Measurements from ENCODE around the gene TMEM106C. TPM values are rescaled to one million over a fixed set of nuclear protein-coding genes. Genes with fewer than 3 reads are reported as not detected.

TMEM106C gene
- total RNA-seq, 1 donor from 2014 or later, result 31.3 TPM

DNA sequence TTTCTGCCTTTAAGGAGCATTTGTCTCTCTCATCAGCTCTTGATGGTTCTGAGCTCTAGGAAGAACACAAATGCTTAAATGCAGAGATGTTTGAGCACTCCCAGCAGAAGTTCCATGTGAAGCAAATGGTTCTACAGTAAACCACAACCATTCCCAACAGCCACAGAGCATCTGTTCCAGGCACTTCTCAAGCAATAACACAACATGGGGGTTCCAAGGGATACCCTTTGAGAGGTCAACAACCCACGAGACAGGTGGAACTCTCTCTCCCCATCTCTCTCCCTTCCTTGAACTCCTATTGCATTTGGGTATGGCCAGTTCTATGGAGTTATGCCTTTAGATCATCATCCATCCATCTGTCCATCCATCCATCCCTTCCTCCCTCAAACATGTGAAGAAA is 46.1 kb downstream of the TMEM106C start:
- intact Hi-C loops (cut with micrococcal nuclease), result no loop called here
- POLR2A ChIA-PET, result no interaction called here
- DNase-seq (no peak), ATAC-seq (ENCODE audit: low read depth) (no peak)
- Mint-ChIP-seq H3K9me3 (no peaks in the 10 kb centered on the region), H3K4me3 (no peak overlapping the region), H3K27me3 (peaks cover 53% of the 10 kb centered on the region), H3K4me1 (peaks cover 2% of the 10 kb centered on the region), H3K36me3 (ENCODE audit: low read depth) (no peaks in the 10 kb centered on the region), H3K27ac (no peak overlapping the region)
- CTCF ChIA-PET, result no interaction called here
- TF ChIP-seq, protein P1, sequence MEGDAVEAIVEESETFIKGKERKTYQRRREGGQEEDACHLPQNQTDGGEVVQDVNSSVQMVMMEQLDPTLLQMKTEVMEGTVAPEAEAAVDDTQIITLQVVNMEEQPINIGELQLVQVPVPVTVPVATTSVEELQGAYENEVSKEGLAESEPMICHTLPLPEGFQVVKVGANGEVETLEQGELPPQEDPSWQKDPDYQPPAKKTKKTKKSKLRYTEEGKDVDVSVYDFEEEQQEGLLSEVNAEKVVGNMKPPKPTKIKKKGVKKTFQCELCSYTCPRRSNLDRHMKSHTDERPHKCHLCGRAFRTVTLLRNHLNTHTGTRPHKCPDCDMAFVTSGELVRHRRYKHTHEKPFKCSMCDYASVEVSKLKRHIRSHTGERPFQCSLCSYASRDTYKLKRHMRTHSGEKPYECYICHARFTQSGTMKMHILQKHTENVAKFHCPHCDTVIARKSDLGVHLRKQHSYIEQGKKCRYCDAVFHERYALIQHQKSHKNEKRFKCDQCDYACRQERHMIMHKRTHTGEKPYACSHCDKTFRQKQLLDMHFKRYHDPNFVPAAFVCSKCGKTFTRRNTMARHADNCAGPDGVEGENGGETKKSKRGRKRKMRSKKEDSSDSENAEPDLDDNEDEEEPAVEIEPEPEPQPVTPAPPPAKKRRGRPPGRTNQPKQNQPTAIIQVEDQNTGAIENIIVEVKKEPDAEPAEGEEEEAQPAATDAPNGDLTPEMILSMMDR (IDR thresholded peaks at IDR 0.05), result no peak

DNA sequence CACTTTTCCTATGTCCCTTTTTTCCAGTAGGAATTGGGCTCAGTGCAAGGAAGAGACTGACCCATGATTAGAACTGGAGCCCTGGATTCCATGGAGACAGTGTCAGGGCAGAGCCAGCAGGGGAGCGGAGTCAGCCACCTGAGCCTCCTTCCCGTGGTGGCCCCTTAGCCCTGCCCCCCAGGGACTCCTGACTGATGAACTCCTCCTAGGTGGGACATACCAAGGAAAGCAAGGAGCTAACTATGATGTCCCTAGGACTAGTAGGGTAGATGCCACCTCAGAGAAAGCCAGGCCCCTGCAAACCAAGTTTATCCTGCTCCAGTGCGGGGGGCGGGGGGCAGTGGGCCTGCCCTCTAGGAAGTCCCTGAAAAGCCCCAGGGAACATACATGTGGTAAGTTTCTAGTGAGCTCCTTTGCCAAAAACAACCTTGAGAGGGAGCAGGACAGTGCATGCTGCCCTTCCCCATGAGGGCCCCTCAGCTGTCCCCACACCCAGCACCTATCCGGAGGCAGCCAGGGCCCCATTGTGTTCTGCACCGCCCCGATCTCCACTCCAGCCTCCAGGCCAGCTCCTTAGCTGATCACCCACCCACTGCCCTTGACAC is 47.1 kb downstream of the TMEM106C start:
- Mint-ChIP-seq H3K4me1 (peaks cover under 1% of the 10 kb centered on the region), H3K36me3 (ENCODE audit: low read depth) (no peaks in the 10 kb centered on the region), H3K9me3 (no peaks in the 10 kb centered on the region), H3K4me3 (no peak overlapping the region), H3K27ac (no peak overlapping the region), H3K27me3 (peaks cover 47% of the 10 kb centered on the region)
- ChIA-PET CTCF (no interaction called here), POLR2A (no interaction called here)
- intact Hi-C loops (cut with micrococcal nuclease), result no loop called here
- ATAC-seq (ENCODE audit: low read depth), result no peak
- DNase-seq, result no peak
- TF ChIP-seq, protein P1 (IDR thresholded peaks at IDR 0.05), result no peak

DNA sequence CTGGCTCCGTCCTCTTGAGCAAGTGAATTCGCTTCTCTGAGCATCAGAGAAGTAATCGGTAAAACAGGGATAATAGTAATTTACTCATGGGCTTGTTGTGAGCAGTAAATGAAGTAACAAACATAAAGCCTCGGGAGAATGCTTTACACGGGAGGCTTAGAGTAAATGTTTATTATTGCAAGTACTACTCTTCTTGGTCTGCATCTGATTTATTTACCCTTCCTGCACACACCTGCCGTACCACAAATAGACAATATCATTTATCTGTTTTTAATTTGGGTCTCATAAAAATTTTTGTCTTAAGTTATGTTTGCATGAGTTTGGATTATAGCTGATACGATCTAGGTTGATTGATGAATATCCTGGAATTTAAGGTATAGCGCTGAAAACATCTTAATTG is 48.7 kb downstream of the TMEM106C start:
- no peaks in the 10 kb centered on the region for H3K4me1 Mint-ChIP-seq
- ATAC-seq (ENCODE audit: low read depth), result no peak
- no peaks in the 10 kb centered on the region for H3K36me3 Mint-ChIP-seq (ENCODE audit: low read depth)
- H3K27me3 Mint-ChIP-seq, result peaks cover 43% of the 10 kb centered on the region
- POLR2A ChIA-PET, result no interaction called here
- no peak for DNase-seq
- CTCF ChIA-PET, result interaction anchor here (0.7 kb wide), 1 partner anchor 878 kb away, joined by 3 read pairs; no protein-coding TSS in a partner anchor
- H3K27ac Mint-ChIP-seq, result no peak overlapping the region
- intact Hi-C loops (cut with micrococcal nuclease), result no loop called here
- TF ChIP-seq, protein P1 (IDR thresholded peaks at IDR 0.05), result no peak
- H3K9me3 Mint-ChIP-seq, result no peaks in the 10 kb centered on the region
- no peak overlapping the region for H3K4me3 Mint-ChIP-seq

DNA sequence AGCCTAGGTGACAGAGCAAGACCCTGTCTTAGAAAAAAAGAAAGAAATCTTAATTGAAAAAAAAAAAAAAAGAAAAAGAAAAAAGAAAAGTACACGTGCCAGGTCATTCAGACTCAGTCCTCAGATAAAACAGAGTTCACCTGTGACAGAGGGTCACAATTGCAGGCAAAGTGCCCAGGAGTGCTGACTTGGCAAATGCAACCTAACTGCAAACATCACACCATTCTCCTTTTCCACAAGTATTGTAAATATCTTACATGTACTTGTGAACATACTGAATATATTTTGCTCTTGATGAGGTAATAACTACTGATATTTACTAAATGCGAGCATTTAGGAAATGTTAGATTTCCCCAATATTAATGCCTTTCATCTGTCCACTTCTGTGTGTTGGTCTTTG is 49.9 kb downstream of the TMEM106C start:
- ChIA-PET POLR2A (no interaction called here), CTCF (no interaction called here)
- H3K27ac Mint-ChIP-seq, result no peak overlapping the region
- no peak overlapping the region for H3K4me3 Mint-ChIP-seq
- H3K4me1 Mint-ChIP-seq, result no peaks in the 10 kb centered on the region
- H3K9me3 Mint-ChIP-seq, result no peaks in the 10 kb centered on the region
- H3K36me3 Mint-ChIP-seq (ENCODE audit: low read depth), result no peaks in the 10 kb centered on the region
- peaks cover 40% of the 10 kb centered on the region for H3K27me3 Mint-ChIP-seq
- intact Hi-C loops (cut with micrococcal nuclease), result no loop called here
- ATAC-seq (ENCODE audit: low read depth), result no peak
- TF ChIP-seq, protein P1 (IDR thresholded peaks at IDR 0.05), result no peak
- DNase-seq, result no peak

DNA sequence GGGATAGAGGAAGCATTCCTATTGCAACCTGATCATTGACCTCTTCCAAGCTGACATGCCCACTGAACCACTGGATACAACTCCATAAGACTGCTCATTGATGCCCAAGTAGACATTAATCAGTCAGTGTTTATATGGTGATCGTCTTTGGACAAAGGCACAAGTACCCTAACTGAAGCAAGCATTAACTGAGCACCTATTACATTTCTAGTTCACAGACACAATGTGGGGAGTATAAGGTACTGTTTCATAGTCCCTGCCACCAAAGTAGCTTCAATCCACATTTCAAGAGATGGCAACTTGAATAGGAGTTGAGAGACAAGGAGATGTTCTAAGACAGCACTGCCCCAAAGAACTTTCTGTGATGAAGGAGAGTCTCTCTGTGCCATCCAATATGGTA is 51.7 kb downstream of the TMEM106C start:
- CTCF ChIA-PET, result no interaction called here
- peaks cover 34% of the 10 kb centered on the region for H3K27me3 Mint-ChIP-seq

More for the DNA sequence above, 51.7 kb downstream of the TMEM106C start:
- POLR2A ChIA-PET, result no interaction called here
- ATAC-seq (ENCODE audit: low read depth) (no peak), DNase-seq (no peak)
- Mint-ChIP-seq H3K4me1 (no peaks in the 10 kb centered on the region), H3K36me3 (ENCODE audit: low read depth) (no peaks in the 10 kb centered on the region), H3K9me3 (no peaks in the 10 kb centered on the region), H3K4me3 (no peak overlapping the region), H3K27ac (no peak overlapping the region)
- TF ChIP-seq, protein P1 (IDR thresholded peaks at IDR 0.05), result no peak
- intact Hi-C loops (cut with micrococcal nuclease), result no loop called here
